NCI-H2029 (cell line): Measurements from ENCODE around the gene NOL4L.

Experiments used
- DNase-seq: peaks from one replicate; lab custom pipeline; 2025; lab: John Stamatoyannopoulos, UW

The NOL4L gene

GRCh38 chr20:32523613-32524213 is 61.4 kb downstream of the NOL4L start:
- DNase-seq = no peak

GRCh38 chr20:32522776-32523612 is 62.1 kb downstream of the NOL4L start:
- DNase-seq = no peak

GRCh38 chr20:32522526-32522775 is 62.7 kb downstream of the NOL4L start:
- DNase-seq = no peak

GRCh38 chr20:32521780-32522525 is 63.2 kb downstream of the NOL4L start:
- peak; percentile 45 for DNase-seq

GRCh38 chr20:32520927-32521203 is 64.3 kb downstream of the NOL4L start:
- DNase-seq = no peak

- no peak for DNase-seq
Observed at GRCh38 chr20:32519381-32519730, 65.8 kb downstream of the NOL4L start.

GRCh38 chr20:32518593-32519380 is 66.3 kb downstream of the NOL4L start:
- DNase-seq = no peak

- DNase-seq = no peak
Observed at GRCh38 chr20:32517914-32518592, 67.1 kb downstream of the NOL4L start.

GRCh38 chr20:32517518-32517873 is 67.6 kb downstream of the NOL4L start:
- no peak for DNase-seq

- no peak for DNase-seq
Observed at GRCh38 chr20:32516583-32517517, 68.3 kb downstream of the NOL4L start.

- DNase-seq = no peak
Observed at GRCh38 chr20:32515631-32516101, 69.5 kb downstream of the NOL4L start.

- no peak for DNase-seq
Observed at GRCh38 chr20:32514760-32515159, 70.4 kb downstream of the NOL4L start.

- no peak for DNase-seq
Observed at GRCh38 chr20:32513031-32513866, 71.9 kb downstream of the NOL4L start.

GRCh38 chr20:32512047-32512385 is 73.1 kb downstream of the NOL4L start:
- no peak for DNase-seq

- no peak for DNase-seq
Observed at GRCh38 chr20:32511358-32512046, 73.6 kb downstream of the NOL4L start.

- DNase-seq = no peak
Observed at GRCh38 chr20:32510601-32511357, 74.4 kb downstream of the NOL4L start.

- no peak for DNase-seq
Observed at GRCh38 chr20:32510120-32510600, 75.0 kb downstream of the NOL4L start.

- no peak for DNase-seq
Observed at GRCh38 chr20:32509639-32510066, 75.5 kb downstream of the NOL4L start.

GRCh38 chr20:32508775-32509119 is 76.4 kb downstream of the NOL4L start:
- no peak for DNase-seq
